K562 (cell line): ENCODE measurements around the gene GUCA1A. TPM values are rescaled to one million over a fixed set of nuclear protein-coding genes. Genes with fewer than 3 reads are reported as not detected.

Source experiments
- CSDE1 ChIP-seq, 2 experiments: fragments of 450-650 bp; IDR thresholded peaks; 2 replicates each; pipeline ENCODE4 v1.6.1; 2016; ENCODE audit warnings: mild to moderate bottlenecking in 1 of 2
- CTBP1 ChIP-seq: fragments of 450-650 bp; IDR thresholded peaks from 2 replicates; pipeline ENCODE4 v1.6.1; 2016; ENCODE audit warnings: borderline replicate concordance
- EP300 ChIP-seq: IDR thresholded peaks from 2 replicates; pipeline ENCODE4 v1.6.1; 2012; ENCODE audit warnings: low read length, improper control_type of control experiment
- FUS ChIP-seq: fragments of 200-400 bp; formaldehyde crosslinking; optimal IDR thresholded peaks from 2 replicates; pipeline ENCODE3; 2017; ENCODE audit warnings: low read depth, low read length
- MTA1 ChIP-seq: fragments of 450-650 bp; IDR thresholded peaks from 2 replicates; pipeline ENCODE4 v1.6.1; 2017; ENCODE audit warnings: borderline replicate concordance
- REST ChIP-seq, 2 experiments: fragments of 450-650 bp; formaldehyde crosslinking in 1 of 2; IDR thresholded peaks; 2 replicates each; pipeline versions ENCODE4 v1.4.0 to v1.6.1; 2014 to 2020; ENCODE audit warnings: mild to moderate bottlenecking in 2 of 2, borderline replicate concordance in 1 of 2, low read depth in 1 of 2
- SMC3 ChIP-seq: conservative IDR thresholded peaks from 2 replicates; pipeline ENCODE4 v1.6.1; 2011; ENCODE audit warnings: low read depth, low read length, improper control_type of control experiment; ENCODE audit not compliant: insufficient read depth
- ZNF311 ChIP-seq: fragments of 250-450 bp; sonication (Bioruptor Pico); IDR thresholded peaks from 2 replicates; pipeline ENCODE4 v1.4.0; 2020; ENCODE audit warnings: mild to moderate bottlenecking, moderate library complexity
- ZNF347 ChIP-seq: fragments of 450-650 bp; formaldehyde crosslinking; IDR thresholded peaks from 2 replicates; pipeline ENCODE4 v1.4.0; 2020; ENCODE audit warnings: low read depth, mild to moderate bottlenecking, moderate library complexity
- ZSCAN32 ChIP-seq: fragments of 450-650 bp; formaldehyde crosslinking; IDR thresholded peaks from 2 replicates; pipeline ENCODE4 v1.4.0; 2020; ENCODE audit warnings: mild to moderate bottlenecking, moderate library complexity
- polyA plus RNA-seq, 8 experiments: library from polyadenylated mRNA; depleted of rRNA in 4 of 8; stranded (reverse) in 5 of 8; unstranded in 3 of 8; fragments of >200 nt; fragmentation: Nextera tagmentation in 2 of 8; fragmentation: Illumina TruSeq in 1 of 8; extraction: Ambion mirVana in 2 of 8; extraction: Trizol in 1 of 8; gene quantifications; 2 replicates each; pipeline versions ENCODE4 v1.2.1 to v1.2.3, GENCODE V29; 2011 to 2014; ENCODE audit warnings: inconsistent platforms in 1 of 8, missing spikeins in 1 of 8
- total RNA-seq, 7 experiments: library from RNA; depleted of rRNA in 6 of 7; stranded (reverse); fragments of >200 nt in 6 of 7; fragmentation: Illumina TruSeq in 2 of 7; extraction: Trizol in 2 of 7; gene quantifications; 2 replicates each; pipeline versions ENCODE4 v1.2.1 to v1.2.3, GENCODE V29; 2011 to 2021; ENCODE audit warnings: low replicate concordance in 1 of 7
- TF ChIP-seq, protein P1 (sequence below), 2 experiments: fragments of 200-800 bp in 1 of 2; sonication (Bioruptor generic) in 1 of 2; sonication (generic) in 1 of 2; formaldehyde crosslinking in 1 of 2; IDR thresholded peaks in 1 of 2; conservative IDR thresholded peaks in 1 of 2; 2 replicates each; pipeline versions ENCODE4 v1.5.0 to v1.6.1; 2016 to 2020; ENCODE audit warnings: missing compliant biosample characterization in 1 of 2, missing genetic modification characterization in 1 of 2, missing genetic modification reagents in 1 of 2
- TF ChIP-seq, protein P2 (sequence below): fragments of 450-650 bp; IDR thresholded peaks from 2 replicates; pipeline ENCODE4 v1.6.1; 2016
- TF ChIP-seq, protein P3 (sequence below): fragments of 200-400 bp; formaldehyde crosslinking; IDR thresholded peaks from 2 replicates; pipeline ENCODE4 v1.6.1; 2017; ENCODE audit warnings: mild to moderate bottlenecking, low read depth, low read length, moderate library complexity
- TF ChIP-seq, protein P4 (sequence below): sonication (generic); formaldehyde crosslinking; IDR thresholded peaks from 2 replicates; pipeline ENCODE4 v1.9.0; 2022; ENCODE audit warnings: mild to moderate bottlenecking, missing genetic modification reagents

GUCA1A gene
- total and polyA plus RNA-seq, 9 of the 15 experiments (the other 6 are each of a cell fraction or from before 2014, with no cell fraction given): not detected

- TF ChIP-seq MTA1 (no peak), ZNF311 (CRISPR knock-in tag) (no peak), CTBP1 (0 out of 2 replicates have a peak, but pooled peaks have one; percentile 5), CSDE1 (IDR thresholded peaks at IDR 0.05) (no peak), EP300 (no peak), ZSCAN32 (no peak), ZNF347 (CRISPR knock-in tag) (no peak), REST (IDR thresholded peaks at IDR 0.05; ENCODE audit: borderline replicate concordance) (no peak), REST (CRISPR knock-in tag; IDR thresholded peaks at IDR 0.05; ENCODE audit: low read depth) (peak; percentile 43; the same call in 1 of the 2 replicates), SMC3 (no peak), FUS (no peak)
- TF ChIP-seq, protein P1, sequence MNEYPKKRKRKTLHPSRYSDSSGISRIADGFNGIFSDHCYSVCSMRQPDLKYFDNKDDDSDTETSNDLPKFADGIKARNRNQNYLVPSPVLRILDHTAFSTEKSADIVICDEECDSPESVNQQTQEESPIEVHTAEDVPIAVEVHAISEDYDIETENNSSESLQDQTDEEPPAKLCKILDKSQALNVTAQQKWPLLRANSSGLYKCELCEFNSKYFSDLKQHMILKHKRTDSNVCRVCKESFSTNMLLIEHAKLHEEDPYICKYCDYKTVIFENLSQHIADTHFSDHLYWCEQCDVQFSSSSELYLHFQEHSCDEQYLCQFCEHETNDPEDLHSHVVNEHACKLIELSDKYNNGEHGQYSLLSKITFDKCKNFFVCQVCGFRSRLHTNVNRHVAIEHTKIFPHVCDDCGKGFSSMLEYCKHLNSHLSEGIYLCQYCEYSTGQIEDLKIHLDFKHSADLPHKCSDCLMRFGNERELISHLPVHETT (CRISPR knock-in tag; conservative IDR thresholded peaks at IDR 0.05 in 1 of 2, IDR thresholded peaks at IDR 0.05 in 1 of 2): no peak
- TF ChIP-seq, protein P2, sequence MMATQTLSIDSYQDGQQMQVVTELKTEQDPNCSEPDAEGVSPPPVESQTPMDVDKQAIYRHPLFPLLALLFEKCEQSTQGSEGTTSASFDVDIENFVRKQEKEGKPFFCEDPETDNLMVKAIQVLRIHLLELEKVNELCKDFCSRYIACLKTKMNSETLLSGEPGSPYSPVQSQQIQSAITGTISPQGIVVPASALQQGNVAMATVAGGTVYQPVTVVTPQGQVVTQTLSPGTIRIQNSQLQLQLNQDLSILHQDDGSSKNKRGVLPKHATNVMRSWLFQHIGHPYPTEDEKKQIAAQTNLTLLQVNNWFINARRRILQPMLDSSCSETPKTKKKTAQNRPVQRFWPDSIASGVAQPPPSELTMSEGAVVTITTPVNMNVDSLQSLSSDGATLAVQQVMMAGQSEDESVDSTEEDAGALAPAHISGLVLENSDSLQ: no peak
- TF ChIP-seq, protein P3, sequence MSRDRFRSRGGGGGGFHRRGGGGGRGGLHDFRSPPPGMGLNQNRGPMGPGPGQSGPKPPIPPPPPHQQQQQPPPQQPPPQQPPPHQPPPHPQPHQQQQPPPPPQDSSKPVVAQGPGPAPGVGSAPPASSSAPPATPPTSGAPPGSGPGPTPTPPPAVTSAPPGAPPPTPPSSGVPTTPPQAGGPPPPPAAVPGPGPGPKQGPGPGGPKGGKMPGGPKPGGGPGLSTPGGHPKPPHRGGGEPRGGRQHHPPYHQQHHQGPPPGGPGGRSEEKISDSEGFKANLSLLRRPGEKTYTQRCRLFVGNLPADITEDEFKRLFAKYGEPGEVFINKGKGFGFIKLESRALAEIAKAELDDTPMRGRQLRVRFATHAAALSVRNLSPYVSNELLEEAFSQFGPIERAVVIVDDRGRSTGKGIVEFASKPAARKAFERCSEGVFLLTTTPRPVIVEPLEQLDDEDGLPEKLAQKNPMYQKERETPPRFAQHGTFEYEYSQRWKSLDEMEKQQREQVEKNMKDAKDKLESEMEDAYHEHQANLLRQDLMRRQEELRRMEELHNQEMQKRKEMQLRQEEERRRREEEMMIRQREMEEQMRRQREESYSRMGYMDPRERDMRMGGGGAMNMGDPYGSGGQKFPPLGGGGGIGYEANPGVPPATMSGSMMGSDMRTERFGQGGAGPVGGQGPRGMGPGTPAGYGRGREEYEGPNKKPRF: no peak
- TF ChIP-seq, protein P4, sequence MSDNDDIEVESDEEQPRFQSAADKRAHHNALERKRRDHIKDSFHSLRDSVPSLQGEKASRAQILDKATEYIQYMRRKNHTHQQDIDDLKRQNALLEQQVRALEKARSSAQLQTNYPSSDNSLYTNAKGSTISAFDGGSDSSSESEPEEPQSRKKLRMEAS (CRISPR knock-in tag): peak; percentile 50
Measured at GRCh38 chr6:42129360-42129676, 43.8 kb upstream of the GUCA1A start (continued).
